MCF 10A (cell line): Measurements from ENCODE around the gene OR56A3. TPM values are rescaled to one million over a fixed set of nuclear protein-coding genes. Genes with fewer than 3 reads are reported as not detected.
A peak's percentile ranks its signal among the peaks of the same experiment; 100 is the strongest.

ENCODE experiments used
- BruUV-seq: library from RNA; stranded (reverse); fragments of 400-500 nt; replicated peaks from 2 replicates; lab custom pipeline; 2021; lab: Mats Ljungman, UMichigan
- CTCF ChIA-PET: fragments of 300-600 bp; sonication (Branson Sonifier 250); formaldehyde crosslinking; extraction: SDS; loops from one replicate; lab custom pipeline; 2021; ENCODE audit warnings: antibody characterized with exemption, inconsistent platforms; lab: Yijun Ruan, JAX
- POLR2A ChIA-PET: fragments of 300-600, 350-650 bp; sonication (Branson Sonifier 250); formaldehyde crosslinking; extraction: SDS; loops from one replicate; lab custom pipeline; 2020; ENCODE audit warnings: antibody characterized with exemption, inconsistent platforms; lab: Yijun Ruan, JAX
- DNase-seq: peaks from one replicate; pipeline ENCODE4 v3.0.0-alpha.2; 2018; ENCODE audit not compliant: unreplicated experiment
- H3K27ac Mint-ChIP-seq: one replicate; pipeline ENCODE4 v1.8.0; 2022; ENCODE audit warnings: mild to moderate bottlenecking, low read depth, mixed read lengths; ENCODE audit not compliant: unreplicated experiment
- H3K27me3 Mint-ChIP-seq: one replicate; pipeline ENCODE4 v1.8.0; 2022; ENCODE audit warnings: mixed read lengths; ENCODE audit not compliant: insufficient read depth, unreplicated experiment
- H3K36me3 Mint-ChIP-seq: one replicate; pipeline ENCODE4 v1.8.0; 2022; ENCODE audit warnings: mild to moderate bottlenecking, moderate library complexity, mixed read lengths; ENCODE audit not compliant: insufficient read depth, unreplicated experiment
- H3K4me1 Mint-ChIP-seq: one replicate; pipeline ENCODE4 v1.8.0; 2022; ENCODE audit warnings: mixed read lengths; ENCODE audit not compliant: insufficient read depth, unreplicated experiment
- H3K4me3 Mint-ChIP-seq: one replicate; pipeline ENCODE4 v1.8.0; 2022; ENCODE audit warnings: mild to moderate bottlenecking, moderate library complexity, mixed read lengths; ENCODE audit not compliant: unreplicated experiment
- H3K9me3 Mint-ChIP-seq: one replicate; pipeline ENCODE4 v1.8.0; 2022; ENCODE audit warnings: mixed read lengths; ENCODE audit not compliant: unreplicated experiment
- intact Hi-C: fragments of 100-400 bp; cut with micrococcal nuclease; formaldehyde crosslinking; loops from 2 replicates; pipeline ENCODE4 v1.14.1; 2022
- total RNA-seq: library from RNA; stranded (reverse); gene quantifications from 2 replicates; pipeline ENCODE4 v1.2.3, GENCODE V29; 2022
- TF ChIP-seq, protein P1 (sequence below): fragments of 200-600 bp; IDR thresholded peaks from one replicate; pipeline ENCODE4 v1.8.0; 2022; ENCODE audit warnings: antibody characterized with exemption, mild to moderate bottlenecking; ENCODE audit not compliant: unreplicated experiment

The OR56A3 gene
- total RNA-seq, 1 experiment from 2014 or later: not detected

- DNase-seq: peak; percentile 63
- Mint-ChIP-seq H3K9me3 (peaks cover 16% of the 10 kb centered on the region), H3K4me1 (peaks cover 4% of the 10 kb centered on the region), H3K4me3 (no peak overlapping the region), H3K36me3 (no peaks in the 10 kb centered on the region), H3K27ac (no peak overlapping the region), H3K27me3 (no peaks in the 10 kb centered on the region)
- no TSS peak for BruUV-seq
- POLR2A ChIA-PET: no interaction called here
- TF ChIP-seq, protein P1, sequence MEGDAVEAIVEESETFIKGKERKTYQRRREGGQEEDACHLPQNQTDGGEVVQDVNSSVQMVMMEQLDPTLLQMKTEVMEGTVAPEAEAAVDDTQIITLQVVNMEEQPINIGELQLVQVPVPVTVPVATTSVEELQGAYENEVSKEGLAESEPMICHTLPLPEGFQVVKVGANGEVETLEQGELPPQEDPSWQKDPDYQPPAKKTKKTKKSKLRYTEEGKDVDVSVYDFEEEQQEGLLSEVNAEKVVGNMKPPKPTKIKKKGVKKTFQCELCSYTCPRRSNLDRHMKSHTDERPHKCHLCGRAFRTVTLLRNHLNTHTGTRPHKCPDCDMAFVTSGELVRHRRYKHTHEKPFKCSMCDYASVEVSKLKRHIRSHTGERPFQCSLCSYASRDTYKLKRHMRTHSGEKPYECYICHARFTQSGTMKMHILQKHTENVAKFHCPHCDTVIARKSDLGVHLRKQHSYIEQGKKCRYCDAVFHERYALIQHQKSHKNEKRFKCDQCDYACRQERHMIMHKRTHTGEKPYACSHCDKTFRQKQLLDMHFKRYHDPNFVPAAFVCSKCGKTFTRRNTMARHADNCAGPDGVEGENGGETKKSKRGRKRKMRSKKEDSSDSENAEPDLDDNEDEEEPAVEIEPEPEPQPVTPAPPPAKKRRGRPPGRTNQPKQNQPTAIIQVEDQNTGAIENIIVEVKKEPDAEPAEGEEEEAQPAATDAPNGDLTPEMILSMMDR: no peak
- intact Hi-C loops: no loop called here
- CTCF ChIA-PET: interaction anchor here (0.6 kb wide), 1 partner anchor 932 kb away, joined by 3 read pairs; no protein-coding TSS in a partner anchor
Measured at GRCh38 chr11:5922749-5923426, 19.2 kb upstream of the OR56A3 start.

GRCh38 chr11:5923427-5923776 is 18.6 kb upstream of the OR56A3 start:
- CTCF ChIA-PET: no interaction called here
- H3K27ac Mint-ChIP-seq: no peak overlapping the region
- H3K4me1 Mint-ChIP-seq: peaks cover 4% of the 10 kb centered on the region

DNA sequence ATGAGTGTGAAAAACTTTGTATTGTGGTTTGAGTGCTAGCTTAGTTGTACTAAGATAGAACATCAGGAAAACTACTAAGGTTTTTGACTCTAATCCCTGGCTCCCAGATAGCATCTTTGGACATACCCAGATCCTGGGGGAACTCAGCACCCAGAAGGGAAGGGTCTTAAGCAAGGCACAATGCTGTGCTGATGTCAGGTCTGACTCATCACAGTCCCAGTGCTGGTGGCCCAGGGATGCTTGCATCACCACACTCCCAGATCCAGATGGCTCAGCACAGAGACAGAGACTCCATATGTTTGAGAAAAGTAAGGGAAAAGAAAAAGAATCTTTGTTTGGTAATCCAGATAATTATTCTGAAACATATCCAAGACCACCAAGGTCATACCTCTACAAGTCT is 18.3 kb upstream of the OR56A3 start:
- Mint-ChIP-seq H3K4me3 (no peak overlapping the region), H3K9me3 (peaks cover 24% of the 10 kb centered on the region), H3K27me3 (no peaks in the 10 kb centered on the region), H3K27ac (no peak overlapping the region), H3K4me1 (peaks cover 4% of the 10 kb centered on the region), H3K36me3 (no peaks in the 10 kb centered on the region)
- ChIA-PET CTCF (no interaction called here), POLR2A (no interaction called here)
- no TSS peak for BruUV-seq
- TF ChIP-seq, protein P1: no peak
- DNase-seq: peak; percentile 8
- intact Hi-C loops: no loop called here

More at GRCh38 chr11:5923427-5923776, 18.6 kb upstream of the OR56A3 start:
- POLR2A ChIA-PET: no interaction called here
- Mint-ChIP-seq H3K36me3 (no peaks in the 10 kb centered on the region), H3K9me3 (peaks cover 20% of the 10 kb centered on the region), H3K4me3 (no peak overlapping the region), H3K27me3 (no peaks in the 10 kb centered on the region)
- no TSS peak for BruUV-seq
- intact Hi-C loops: no loop called here
- TF ChIP-seq, protein P1: no peak
- DNase-seq: no peak

DNA sequence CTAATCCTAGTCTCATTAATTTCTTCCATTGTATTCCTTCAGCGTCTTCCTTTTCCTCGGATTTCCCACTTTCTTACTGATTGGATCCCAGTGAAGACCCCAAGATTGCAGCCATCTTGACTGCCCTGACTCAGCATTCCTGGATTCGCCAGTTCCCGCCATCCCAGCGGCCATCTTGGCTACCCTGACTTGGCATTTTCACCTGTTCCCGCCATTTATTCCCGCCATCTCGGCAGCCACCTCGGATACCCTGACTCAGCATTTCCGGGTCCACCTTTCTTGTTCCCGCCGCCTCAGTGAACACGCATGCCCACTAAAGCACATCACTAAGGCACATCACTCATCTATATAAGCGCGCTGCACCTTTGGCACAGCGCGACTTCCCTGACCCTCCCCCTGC is 13.8 kb upstream of the OR56A3 start:
- H3K36me3 Mint-ChIP-seq: no peaks in the 10 kb centered on the region
- intact Hi-C loops: no loop called here
- no peak overlapping the region for H3K27ac Mint-ChIP-seq
- TF ChIP-seq, protein P1: no peak
- no peaks in the 10 kb centered on the region for H3K4me1 Mint-ChIP-seq
- no peaks in the 10 kb centered on the region for H3K27me3 Mint-ChIP-seq
- no peak for DNase-seq
- H3K4me3 Mint-ChIP-seq: no peak overlapping the region
- ChIA-PET POLR2A (no interaction called here), CTCF (no interaction called here)
- no TSS peak for BruUV-seq
- H3K9me3 Mint-ChIP-seq: peaks cover 48% of the 10 kb centered on the region
